ENCODE data around the gene TMEM151A.
A peak's percentile ranks its signal among the peaks of the same experiment; 100 is the strongest.

The TMEM151A gene

GRCh38 chr11:66343176-66343575, 51.5 kb downstream of the TMEM151A start:
- DNase-seq, result no peak
- in situ Hi-C loops (cut with MboI; ENCODE audit: low pct_unique_long_range_greater_than_20kb, low sequenced_read_pairs), result no loop called here

- peak; percentile 93 for DNase-seq
- in situ Hi-C loops (cut with MboI; ENCODE audit: low pct_unique_long_range_greater_than_20kb, low sequenced_read_pairs), result no loop called here
Measured at GRCh38 chr11:66344550-66345315, 53.0 kb downstream of the TMEM151A start, which contains the start of gene BRMS1. Gene BRMS1 (minus strand): TSS chr11:66345104. CDS start chr11:66342234, 2,870 bp downstream.

GRCh38 chr11:66345316-66345649, 53.6 kb downstream of the TMEM151A start:
- no peak for DNase-seq
- in situ Hi-C loops (cut with MboI; ENCODE audit: low pct_unique_long_range_greater_than_20kb, low sequenced_read_pairs), result no loop called here
